ENCODE results near the gene AIP.

- TF ChIP-seq CTCF (conservative IDR thresholded peaks at IDR 0.05; ENCODE audit: low read length), result no peak
- no peak for TF ChIP-seq EZH2phosphoT487 (IDR thresholded peaks at IDR 0.05; ENCODE audit: borderline replicate concordance)
Measured at GRCh38 chr11:67486481-67487195, 3.8 kb downstream of the AIP start.

Data from Loucy (cell line).